VCaP (cell line): Measurements from ENCODE around the gene CNGB1.
"Not testable (repeated sequence)": the region's sequence is repeated elsewhere in the genome, so short reads cannot be mapped to it uniquely, and the experiment has no call there.

ENCODE experiments used
- H3K27ac ChIP-seq: fragments of 450-650 bp; 2 replicates; pipeline ENCODE4 v1.5.1; 2017
- TF ChIP-seq, protein P1 (sequence below): fragments of 450-650 bp; conservative IDR thresholded peaks from 2 replicates; pipeline ENCODE4 v1.5.1; 2017; ENCODE audit warnings: mild to moderate bottlenecking, moderate library complexity

CNGB1 gene

DNA sequence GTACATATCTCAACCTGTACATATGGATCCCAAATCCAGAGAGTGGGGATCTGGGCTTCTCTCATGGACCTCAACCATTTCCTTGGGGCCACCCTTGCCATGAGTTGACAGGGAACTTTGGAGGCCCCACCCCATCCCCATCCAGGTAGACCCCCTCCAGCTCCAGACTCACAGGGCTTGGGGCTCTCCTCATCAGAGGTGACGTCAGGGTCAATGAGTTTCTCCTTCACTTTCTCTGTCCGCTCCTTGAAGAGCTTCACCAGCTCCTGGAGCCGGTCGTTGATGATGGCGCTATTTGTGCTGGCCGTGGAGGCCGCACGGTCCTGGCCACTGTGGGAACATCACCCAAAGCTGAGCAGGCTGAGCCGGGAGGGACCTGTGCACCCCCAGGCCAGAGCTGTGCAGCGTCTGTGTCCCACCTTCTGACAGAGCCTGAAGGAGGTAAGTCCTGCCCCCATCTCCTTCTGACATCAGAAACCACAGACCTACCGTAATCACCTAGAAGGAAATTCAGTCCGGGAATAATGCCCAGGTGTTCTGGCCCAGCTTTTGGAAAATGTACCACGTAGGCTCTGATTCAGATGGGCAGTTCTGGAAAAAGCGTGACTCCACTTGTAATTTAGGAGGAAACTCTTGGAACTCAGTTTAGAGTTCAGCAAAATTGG is 50.6 kb downstream of the CNGB1 start:
- TF ChIP-seq, protein P1, sequence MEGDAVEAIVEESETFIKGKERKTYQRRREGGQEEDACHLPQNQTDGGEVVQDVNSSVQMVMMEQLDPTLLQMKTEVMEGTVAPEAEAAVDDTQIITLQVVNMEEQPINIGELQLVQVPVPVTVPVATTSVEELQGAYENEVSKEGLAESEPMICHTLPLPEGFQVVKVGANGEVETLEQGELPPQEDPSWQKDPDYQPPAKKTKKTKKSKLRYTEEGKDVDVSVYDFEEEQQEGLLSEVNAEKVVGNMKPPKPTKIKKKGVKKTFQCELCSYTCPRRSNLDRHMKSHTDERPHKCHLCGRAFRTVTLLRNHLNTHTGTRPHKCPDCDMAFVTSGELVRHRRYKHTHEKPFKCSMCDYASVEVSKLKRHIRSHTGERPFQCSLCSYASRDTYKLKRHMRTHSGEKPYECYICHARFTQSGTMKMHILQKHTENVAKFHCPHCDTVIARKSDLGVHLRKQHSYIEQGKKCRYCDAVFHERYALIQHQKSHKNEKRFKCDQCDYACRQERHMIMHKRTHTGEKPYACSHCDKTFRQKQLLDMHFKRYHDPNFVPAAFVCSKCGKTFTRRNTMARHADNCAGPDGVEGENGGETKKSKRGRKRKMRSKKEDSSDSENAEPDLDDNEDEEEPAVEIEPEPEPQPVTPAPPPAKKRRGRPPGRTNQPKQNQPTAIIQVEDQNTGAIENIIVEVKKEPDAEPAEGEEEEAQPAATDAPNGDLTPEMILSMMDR, result no peak
- H3K27ac ChIP-seq, result no peak overlapping the region

DNA sequence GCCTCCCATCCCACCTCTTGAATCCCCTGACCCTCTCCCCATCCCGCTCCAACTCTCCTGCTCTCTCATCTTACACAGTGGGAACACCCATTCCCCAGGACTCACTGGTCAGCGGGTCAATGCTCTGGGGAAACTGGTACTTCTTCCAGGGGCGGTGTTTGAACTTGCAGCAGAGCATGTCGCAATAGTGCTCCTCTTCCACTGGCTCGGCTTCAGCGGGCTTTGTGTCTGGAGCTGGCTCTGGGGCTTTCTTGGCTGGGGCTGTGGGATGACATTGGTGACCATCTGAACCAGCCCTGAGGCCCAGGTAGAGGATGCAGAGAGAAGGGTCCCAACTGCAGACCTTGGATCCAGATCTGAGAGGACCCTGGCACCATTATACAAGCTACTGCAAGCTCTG is 51.9 kb downstream of the CNGB1 start:
- TF ChIP-seq, protein P1, result no peak
- H3K27ac ChIP-seq, result no peak overlapping the region

DNA sequence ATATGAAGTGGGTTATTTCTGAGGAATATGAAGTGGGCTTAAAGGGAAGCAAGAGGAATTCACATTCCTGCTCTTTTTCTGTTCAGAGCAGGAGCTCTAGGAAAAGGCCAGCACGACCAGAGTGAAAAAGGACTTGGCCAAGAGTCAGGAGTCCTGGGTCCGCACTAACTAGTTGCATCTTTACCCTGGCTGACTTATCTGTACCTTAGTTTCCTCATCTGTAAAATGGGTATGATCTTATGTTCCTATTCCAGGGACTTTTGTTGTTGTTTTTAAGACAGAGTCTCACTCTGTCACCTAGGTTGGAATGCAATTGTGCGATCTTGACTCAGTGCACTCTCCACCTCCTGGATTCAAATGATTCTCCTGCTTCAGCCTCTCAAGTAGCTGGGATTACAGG is 52.5 kb downstream of the CNGB1 start:
- no peak overlapping the region for H3K27ac ChIP-seq
- TF ChIP-seq, protein P1, result no peak

DNA sequence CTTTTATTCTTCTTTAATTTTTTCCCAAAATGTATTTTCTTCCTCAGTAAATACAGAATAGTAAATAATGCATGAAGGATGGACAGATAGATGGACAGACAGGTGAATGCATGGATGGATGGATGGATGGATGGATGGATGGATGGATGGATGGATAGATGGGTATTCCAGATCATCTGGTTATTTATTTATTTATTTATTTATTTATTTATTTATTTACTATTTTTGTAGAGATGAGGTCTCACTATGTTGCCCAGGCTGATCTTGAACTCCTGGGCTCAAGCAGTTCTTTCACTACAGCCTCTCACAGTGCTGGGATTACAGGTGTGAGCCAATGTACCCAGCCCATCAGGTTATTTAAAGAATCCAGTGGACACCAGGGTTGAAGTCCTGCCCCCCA is 53.0 kb downstream of the CNGB1 start:
- H3K27ac ChIP-seq, result not testable (repeated sequence)

DNA sequence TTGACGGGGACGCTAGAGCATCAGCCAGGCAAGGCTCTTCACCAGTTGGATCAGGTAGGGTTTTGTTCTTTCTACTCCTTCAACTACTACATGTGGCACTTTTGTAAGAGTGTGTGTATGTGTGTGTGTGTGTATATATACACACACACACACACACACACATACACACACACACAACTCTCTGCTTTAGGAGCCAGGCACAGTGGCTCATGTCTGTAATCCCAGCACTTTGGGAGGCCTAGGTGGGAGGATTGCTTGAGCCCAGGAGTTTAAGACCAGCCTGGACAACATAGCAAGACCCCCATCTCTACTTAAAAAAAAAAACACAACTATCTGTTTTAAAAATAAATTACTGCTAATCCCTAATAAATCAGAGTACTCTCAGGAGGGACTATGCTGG is 53.4 kb downstream of the CNGB1 start:
- H3K27ac ChIP-seq, result not testable (repeated sequence)

DNA sequence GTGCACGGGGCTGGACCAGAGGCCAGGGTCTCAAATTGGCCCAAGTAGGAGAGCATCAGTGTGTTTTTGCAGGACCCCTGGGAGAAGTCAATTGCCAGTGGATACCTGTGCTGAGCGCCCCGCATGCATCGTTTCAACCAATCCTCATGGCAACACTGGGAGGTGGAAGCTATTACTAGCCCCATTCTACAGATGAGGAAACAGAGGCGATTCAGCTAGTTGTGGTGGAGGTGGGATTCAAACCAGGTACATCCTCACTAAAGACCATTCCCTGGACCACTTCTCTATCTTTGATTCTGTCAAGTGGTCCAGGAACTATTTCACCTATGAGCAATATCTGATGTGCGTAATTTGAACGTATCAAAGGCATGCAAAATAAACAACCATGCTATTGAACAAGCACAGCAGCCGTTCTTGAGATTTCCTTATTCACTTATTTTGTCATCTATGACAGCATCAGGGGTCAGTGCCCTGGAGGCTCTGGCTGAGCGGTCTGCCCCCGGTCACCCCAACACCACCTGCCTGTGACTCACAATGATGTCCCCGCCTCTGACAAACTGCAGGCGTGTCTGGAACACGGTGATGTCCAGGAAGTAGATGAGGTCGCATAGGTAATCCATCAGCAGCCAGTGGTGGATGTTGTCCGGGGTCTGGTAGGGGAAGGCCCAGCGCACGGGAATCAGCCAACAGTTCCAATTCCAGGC is 54.0 kb downstream of the CNGB1 start:
- TF ChIP-seq, protein P1, result no peak
- no peak overlapping the region for H3K27ac ChIP-seq

DNA sequence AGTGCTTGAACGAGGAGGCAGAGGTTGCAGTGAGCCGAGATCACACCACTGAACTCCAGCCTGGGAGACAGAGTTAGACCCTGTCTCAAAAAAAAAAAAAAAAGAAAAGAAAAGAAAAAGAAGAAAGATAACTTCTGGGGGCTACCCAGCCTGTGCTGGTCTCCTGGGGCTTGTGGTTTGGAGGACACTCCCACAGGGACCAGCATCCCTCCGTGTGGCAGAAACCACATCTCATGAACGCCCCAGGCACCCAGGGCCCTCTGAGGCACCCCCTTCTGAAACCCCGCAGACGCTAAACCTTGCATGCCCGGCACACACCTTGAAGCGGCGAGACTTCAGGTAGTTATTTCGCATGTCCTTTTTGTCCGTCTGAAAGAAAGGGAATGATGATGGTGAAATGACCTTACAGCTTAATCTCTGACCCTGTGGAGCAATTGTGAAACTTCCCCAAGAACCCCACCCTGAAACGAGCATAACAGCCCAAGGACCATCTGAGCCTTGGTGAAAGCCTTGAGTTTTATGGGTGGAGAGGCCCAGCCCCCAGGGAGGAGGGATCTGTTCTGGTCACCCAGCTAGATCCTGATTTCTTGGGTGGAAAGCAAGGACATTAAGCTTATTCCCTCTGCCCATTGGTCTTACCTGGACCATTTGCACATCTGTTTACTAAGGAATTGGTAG is 55.0 kb downstream of the CNGB1 start:
- no peak overlapping the region for H3K27ac ChIP-seq
- TF ChIP-seq, protein P1, result no peak

DNA sequence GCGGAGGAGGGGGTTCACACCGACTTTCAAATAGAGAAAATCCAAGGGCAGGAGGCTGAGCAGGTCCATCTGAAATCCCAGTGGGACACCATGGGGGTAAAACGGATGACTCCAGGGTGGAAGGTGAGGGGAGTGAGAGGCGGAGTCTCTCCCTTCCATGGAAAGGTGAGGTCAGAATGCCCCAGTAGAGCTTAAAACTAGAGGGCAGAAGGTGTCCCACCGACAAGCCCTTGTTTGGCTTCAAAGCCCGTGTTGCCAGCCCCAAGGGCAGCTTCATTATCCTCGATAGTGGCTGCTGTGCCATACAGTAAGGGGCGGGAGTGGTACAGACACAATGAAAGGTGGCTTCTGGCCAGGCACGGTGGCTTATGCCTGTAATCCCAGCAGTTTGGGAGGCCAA is 55.7 kb downstream of the CNGB1 start:
- TF ChIP-seq, protein P1, result no peak
- no peak overlapping the region for H3K27ac ChIP-seq
